Activated CD8-positive, alpha-beta memory T cell treated with anti-CD3 and anti-CD28 coated beads, Interleukin-2, amount 50 U/mL, for 24 hours (primary cell): Measurements from ENCODE around the gene POLDIP2.
"Not testable (repeated sequence)": the region's sequence is repeated elsewhere in the genome, so short reads cannot be mapped to it uniquely, and the experiment has no call there.

ENCODE experiments used
- DNase-seq: peaks from one replicate; pipeline ENCODE4 v3.0.0-alpha.2; 2020; ENCODE audit errors: extremely low read depth

The POLDIP2 gene

GRCh38 chr17:28365487-28365886 is 8.2 kb upstream of the POLDIP2 start:
- DNase-seq, result no peak

- DNase-seq, result no peak
These were observed 7.5 kb upstream of the POLDIP2 start, which contains the start of gene SEBOX for GRCh38 chr17:28364665-28365363. Gene SEBOX, minus strand, starts transcription at chr17:28365199. Its CDS starts 48 bp downstream, at chr17:28365151.

- DNase-seq, result no peak
These were observed 6.7 kb upstream of the POLDIP2 start for GRCh38 chr17:28363776-28364650.

- no peak for DNase-seq
These were observed 5.9 kb upstream of the POLDIP2 start for GRCh38 chr17:28363186-28363585.

GRCh38 chr17:28357901-28358197 is 522 bp upstream of the POLDIP2 start:
- no peak for DNase-seq

GRCh38 chr17:28350271-28350670 is 7.1 kb downstream of the POLDIP2 start:
- no peak for DNase-seq

GRCh38 chr17:28348979-28349378 is 8.3 kb downstream of the POLDIP2 start:
- DNase-seq, result no peak

GRCh38 chr17:28347261-28347891 is 10.0 kb downstream of the POLDIP2 start:
- DNase-seq, result no peak

- no peak for DNase-seq
These were observed 10.5 kb downstream of the POLDIP2 start for GRCh38 chr17:28346746-28347246.

GRCh38 chr17:28346199-28346580 is 11.1 kb downstream of the POLDIP2 start:
- no peak for DNase-seq

- no peak for DNase-seq
These were observed 11.7 kb downstream of the POLDIP2 start for GRCh38 chr17:28345419-28346198.

GRCh38 chr17:28344435-28344901 is 12.9 kb downstream of the POLDIP2 start:
- DNase-seq, result no peak

- DNase-seq, result no peak
These were observed 13.3 kb downstream of the POLDIP2 start for GRCh38 chr17:28344011-28344410.

GRCh38 chr17:28343491-28343932 is 13.8 kb downstream of the POLDIP2 start:
- no peak for DNase-seq

- DNase-seq, result no peak
These were observed 15.0 kb downstream of the POLDIP2 start for GRCh38 chr17:28342313-28342712.

GRCh38 chr17:28341516-28341915 is 15.8 kb downstream of the POLDIP2 start:
- DNase-seq, result no peak

GRCh38 chr17:28340374-28340773 is 17.0 kb downstream of the POLDIP2 start:
- no peak for DNase-seq

GRCh38 chr17:28339431-28339830 is 17.9 kb downstream of the POLDIP2 start:
- no peak for DNase-seq

GRCh38 chr17:28338769-28339212 is 18.5 kb downstream of the POLDIP2 start:
- DNase-seq, result not testable (repeated sequence)

- DNase-seq, result no peak
These were observed 19.1 kb downstream of the POLDIP2 start for GRCh38 chr17:28338056-28338768.
